RPMI8226 (cell line): ENCODE data around the gene MOXD1.
"Not testable (repeated sequence)": the region's sequence is repeated elsewhere in the genome, so short reads cannot be mapped to it uniquely, and the experiment has no call there.

Experiments used
- DNase-seq: peaks from one replicate; pipeline ENCODE4 v3.0.0-alpha.2; 2015

MOXD1 gene

GRCh38 chr6:132344811-132345210 lies 56.5 kb downstream of the MOXD1 start:
- no peak for DNase-seq

GRCh38 chr6:132341646-132342045 lies 59.6 kb downstream of the MOXD1 start:
- no peak for DNase-seq

GRCh38 chr6:132334521-132334885 lies 66.8 kb downstream of the MOXD1 start:
- DNase-seq, result no peak

DNA sequence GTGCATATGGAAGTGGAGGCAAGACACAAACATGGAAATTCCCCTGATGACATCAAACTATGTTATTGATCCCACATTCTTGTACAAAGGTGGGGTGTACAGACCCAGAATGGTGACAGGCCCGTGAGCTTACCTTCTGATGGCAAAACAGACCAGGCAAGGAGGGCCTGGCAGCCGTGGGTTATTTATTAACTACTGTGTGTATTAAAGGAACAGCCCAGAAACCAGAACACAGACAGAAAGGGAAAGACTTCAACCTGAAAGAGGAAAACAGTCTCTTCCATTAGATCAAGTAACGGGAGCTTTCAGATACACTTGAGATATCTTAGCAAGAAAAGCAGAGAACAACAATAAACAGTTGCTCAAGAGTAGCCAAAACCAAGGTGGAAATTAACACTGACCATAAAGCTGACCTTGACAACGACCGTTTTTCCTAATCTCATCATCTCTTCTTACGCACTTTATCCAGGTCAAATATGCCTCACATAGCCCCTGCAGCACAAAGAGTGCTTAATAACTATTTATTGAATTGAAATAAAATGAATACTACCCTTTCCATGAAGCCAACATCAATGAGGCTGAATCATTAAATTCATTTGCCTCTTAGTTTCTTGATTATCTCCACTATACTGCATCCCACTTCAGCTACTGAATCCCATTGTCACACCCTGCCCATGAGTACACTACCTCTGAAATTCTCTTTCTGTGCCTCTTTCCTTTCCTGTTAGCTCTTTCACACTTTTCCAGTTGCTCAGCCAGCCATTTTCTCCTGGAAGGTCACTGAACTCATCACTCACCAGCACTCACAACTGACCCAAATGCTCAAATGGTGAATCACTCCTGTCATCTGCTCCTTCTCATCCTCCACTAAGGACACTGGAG lies 67.4 kb downstream of the MOXD1 start:
- no peak for DNase-seq

- DNase-seq, result no peak
Observed at GRCh38 chr6:132330759-132331158, 70.5 kb downstream of the MOXD1 start.

- DNase-seq, result no peak
Observed at GRCh38 chr6:132322398-132322797, 78.9 kb downstream of the MOXD1 start.

DNA sequence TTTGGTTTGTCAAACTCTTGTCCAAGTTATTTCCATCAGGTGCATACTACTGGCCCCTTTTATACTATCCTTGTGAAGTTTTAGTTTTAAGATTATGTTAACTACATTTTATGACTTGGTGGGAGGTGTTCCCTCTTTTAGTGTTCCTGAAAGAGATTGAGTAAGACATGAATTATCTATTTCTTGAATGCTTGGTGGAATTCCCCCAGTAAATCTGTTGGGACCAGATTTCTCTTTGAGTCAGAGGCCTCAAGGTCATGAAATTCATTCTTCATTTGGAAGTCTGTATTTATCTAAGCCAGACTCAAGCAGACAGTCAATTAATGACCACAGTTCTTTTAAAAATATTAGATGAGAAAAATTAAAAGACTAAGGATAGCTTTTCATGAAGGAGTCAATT lies 81.3 kb downstream of the MOXD1 start:
- DNase-seq, result no peak

GRCh38 chr6:132316970-132317369 lies 84.3 kb downstream of the MOXD1 start:
- DNase-seq, result no peak

DNA sequence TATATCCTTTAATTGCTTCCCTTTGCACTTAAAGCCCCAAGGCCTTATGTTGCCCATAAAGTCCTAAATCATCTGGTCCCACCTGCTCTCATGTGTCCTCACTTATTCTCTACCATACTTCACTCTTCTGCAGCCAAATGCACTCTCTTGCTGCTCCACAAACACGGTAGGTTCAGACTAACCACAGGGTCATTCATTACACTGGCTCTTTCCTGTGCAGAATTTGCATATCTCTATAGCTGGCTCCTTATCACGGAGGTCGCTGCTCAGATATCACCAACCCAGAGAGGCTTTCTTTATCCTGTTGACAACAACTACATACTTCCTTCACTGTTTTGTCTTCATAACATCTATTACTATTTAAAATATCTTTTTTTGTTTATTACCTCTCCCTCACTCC lies 86.8 kb downstream of the MOXD1 start:
- DNase-seq, result no peak

DNA sequence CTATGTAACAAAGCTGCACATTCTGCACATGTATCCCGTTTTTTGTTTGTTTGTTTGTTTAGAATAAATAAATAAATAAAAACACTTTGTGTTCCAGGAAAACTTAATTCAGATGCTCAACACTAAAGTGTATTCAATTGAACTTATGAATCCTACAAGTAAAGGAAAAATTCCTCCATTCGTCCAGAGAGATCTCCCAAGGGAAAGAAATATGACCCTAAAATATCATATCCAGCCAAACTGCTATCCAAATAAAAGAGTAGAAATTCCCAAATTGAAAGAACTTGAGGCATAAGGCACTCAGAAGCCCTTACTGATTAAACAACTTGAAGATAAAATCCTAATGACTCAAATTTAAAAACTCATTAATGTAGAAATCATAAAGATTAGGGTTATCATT lies 90.4 kb downstream of the MOXD1 start:
- DNase-seq, result no peak

DNA sequence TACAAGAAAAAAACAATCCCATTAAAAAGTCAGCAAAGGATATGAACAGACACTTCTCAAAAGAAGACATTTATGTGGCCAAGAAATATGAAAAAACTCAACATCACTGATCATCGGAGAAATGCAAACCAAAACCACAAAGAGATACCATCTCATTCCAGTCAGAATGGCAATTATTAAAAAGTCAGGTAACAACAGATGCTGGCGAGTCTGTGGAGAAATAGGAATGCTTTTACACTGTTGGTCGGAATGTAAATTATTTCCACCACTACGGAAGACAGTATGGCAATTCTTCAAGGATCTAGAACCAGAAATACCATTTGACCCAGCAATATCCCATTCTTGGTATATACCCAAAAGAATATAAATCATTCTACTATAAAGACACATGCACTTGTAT lies 91.1 kb downstream of the MOXD1 start:
- not testable (repeated sequence) for DNase-seq

DNA sequence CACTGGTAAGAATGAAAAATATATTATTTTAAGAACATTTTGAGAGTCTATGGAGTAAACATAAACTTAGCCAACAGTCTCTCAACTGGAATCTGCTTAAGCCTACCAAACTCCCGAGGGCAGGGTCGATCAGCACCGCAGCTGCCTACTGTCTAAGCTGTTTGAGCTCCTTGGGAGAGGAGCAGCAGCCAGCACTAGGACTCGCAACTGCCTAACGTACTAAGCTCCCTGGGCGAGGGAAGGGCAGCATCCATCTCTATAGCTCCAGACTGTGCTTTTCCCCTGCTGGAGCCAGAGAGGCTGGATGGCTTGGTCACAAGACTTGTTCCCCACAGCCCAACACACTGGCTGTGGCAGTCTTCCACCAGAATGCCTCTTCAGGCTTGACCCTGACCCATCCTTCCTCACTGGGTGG lies 96.4 kb downstream of the MOXD1 start:
- no peak for DNase-seq

DNA sequence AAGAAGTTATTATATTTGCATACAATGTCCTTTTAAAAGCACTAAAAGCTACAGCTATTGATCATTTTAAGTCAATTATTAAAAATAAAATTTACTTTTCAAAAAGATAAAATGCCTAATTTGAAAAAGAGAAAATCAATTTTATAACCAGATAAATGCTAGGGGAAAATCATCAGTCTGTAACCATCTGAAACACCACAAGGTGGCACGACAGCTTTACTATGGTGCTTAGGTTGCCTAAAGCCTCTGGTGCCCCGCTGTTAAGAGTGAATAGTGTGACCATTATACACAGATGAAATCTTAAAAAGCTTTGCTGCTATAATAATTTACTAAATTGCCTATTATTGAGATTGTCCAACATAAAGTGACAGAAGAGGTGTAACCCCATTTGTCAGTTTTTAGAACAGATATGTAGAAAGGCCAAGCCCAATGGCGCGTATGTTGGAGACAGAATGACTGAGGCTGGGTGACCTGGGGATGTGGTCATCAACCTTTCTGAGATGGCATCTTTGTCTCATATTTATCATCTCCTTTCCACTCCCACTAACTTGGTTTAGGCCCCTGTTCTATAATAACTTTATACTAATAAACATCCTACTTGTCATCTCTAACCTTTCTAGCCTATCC lies 100.8 kb downstream of the MOXD1 start:
- DNase-seq, result peak; percentile 58

- peak; percentile 69 for DNase-seq
Observed at GRCh38 chr6:132298344-132298949, 102.8 kb downstream of the MOXD1 start.

DNA sequence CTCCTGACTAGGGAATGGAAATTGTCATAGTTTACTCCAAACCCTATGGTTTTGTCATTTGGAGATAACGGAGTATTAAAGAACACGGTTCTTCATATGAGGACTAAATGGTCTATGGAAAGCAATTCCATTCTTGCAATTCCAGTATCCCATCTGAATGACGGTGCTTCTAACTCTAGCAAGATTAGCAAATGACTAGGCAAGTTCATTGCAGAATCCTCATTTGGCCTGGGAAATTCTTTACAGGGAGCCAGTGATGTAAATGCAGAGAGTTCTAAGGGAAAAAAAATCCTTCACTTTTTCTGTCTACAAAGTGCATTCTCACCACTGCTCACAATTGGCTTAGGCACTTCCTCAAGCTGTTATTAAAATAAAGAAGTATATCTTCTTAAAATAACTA lies 111.5 kb downstream of the MOXD1 start:
- DNase-seq, result no peak

DNA sequence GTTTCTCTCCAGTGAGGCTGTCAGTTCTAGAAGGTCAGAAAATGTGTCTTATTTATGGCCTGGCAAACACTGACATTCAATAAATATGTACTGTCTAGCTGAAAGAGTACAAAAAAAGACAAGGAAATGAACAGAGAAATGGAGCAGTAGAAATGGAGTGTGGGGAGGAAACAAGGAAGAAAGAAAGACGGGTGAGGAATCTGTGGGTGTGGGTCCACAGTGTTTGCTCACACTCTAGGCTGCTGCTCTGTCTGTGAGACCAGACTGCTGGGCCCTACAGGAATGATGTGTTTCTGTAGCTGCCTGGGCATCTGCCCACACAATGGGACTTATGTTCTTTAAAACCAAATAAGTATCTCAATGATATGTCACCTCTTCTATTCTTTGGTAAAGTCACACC lies 114.2 kb downstream of the MOXD1 start:
- no peak for DNase-seq

DNA sequence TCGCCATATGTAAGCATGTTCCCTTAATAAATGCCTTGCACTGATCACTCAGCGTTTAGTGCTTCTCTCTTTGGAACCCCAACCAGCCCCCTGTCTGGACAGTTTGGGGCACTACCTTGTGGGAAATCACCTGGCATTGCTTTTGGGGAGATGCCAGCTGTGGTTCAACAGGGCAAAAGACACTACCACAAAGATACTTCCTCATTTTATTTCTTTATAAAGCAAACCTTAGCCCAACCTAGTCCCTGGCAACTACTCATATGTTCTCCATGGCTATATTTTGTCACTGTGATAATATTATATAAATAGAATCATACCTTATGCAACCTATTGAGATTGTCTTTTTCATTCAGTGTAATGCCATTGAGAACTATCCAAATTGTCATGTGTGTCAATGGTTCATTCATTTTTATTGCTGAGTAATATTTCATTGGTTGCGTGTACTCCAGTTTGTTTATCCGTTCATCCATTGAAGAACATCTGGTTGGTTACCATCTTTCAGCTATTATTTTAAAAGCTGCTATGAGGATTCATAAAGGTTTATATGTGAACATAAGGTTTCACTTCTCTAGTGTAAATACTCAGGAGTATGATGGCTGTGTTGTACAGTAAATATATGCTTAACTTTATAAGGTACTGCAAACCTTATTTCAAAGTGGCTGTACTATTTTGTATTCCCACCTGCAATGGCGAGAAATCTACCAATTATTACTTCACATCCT lies 114.8 kb downstream of the MOXD1 start:
- DNase-seq, result peak; percentile 90

DNA sequence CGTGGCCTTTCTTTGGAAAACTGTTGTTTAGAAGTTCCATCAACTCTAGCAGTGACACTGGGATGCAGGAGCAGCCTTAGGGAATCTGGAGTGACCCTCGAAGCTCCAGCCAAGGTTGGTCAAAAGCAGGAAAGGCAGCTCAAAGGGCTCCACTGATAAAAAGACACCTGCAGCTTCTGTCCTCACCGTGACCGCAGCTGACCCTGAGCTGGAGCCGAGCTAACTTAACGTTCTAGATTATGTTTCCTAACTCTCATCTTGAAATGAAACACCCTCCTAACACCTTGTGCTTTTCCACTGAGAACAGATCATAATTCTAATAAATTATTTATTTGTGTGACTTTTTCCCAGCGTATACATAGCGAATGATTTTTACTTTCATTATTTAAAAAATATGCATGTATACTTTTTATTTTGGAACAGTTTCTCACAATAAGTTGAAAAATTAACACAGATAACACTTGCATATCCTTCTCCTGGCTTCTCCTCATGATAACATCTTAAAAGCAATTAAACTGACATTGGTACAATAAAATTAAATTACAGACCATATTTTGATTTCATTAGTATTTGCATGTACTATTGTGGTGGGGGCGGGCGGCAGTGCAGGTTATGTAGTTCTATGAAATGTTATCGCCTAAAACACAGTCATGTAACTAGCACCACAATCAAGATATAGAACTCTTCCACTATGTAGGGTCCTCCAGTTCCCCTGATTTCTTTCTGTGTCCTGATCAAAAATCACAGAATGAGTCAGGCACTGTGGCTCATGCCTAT lies 116.1 kb downstream of the MOXD1 start:
- no peak for DNase-seq

DNA sequence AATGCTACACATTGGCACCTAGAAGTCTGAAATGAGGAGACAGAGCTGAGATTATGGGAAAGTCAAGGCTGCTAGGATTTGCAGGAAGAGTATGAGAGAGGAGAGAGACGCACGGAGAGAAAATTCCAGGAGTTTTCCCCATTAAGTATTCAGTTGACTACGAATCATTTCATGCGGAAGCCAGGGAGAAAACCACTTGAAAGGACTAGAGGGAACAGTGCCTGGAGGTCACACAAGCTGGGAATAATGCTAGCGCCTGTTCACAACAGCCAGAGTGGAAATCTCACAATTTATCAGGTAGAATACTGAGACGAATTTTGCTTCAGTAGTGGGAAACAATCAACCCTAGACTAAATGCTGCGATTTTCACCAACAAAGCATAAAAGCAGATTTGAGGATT lies 118.6 kb downstream of the MOXD1 start:
- DNase-seq, result no peak

- no peak for DNase-seq
Observed at GRCh38 chr6:132280436-132280835, 120.8 kb downstream of the MOXD1 start.

- DNase-seq, result peak; percentile 78
Observed at GRCh38 chr6:132279592-132280139, 121.6 kb downstream of the MOXD1 start.
